Pancreas (tissue), 10 donors: ENCODE results near the gene ABRAXAS1. TPM values are rescaled to one million over a fixed set of nuclear protein-coding genes. Genes with fewer than 3 reads are reported as not detected.
A peak's percentile ranks its signal among the peaks of the same experiment; 100 is the strongest.
"Not testable (repeated sequence)": the region's sequence is repeated elsewhere in the genome, so short reads cannot be mapped to it uniquely, and the experiment has no call there.

Experiments used
- ATAC-seq, 4 donors: fragments of 200-7000 bp; cut with Tn5 transposase; one replicate each; pipeline versions ENCODE4 v1.8.0 to v1.9.1; 2020; ENCODE audit warnings: mild to moderate bottlenecking in 4 of 4, moderate library complexity in 4 of 4
- DNase-seq, 6 donors: peaks; one replicate each; pipeline ENCODE4 v3.0.0-alpha.2; 2020
- FAIRE-seq: peaks from 2 replicates; lab custom pipeline; 2012; peaks lifted over from hg19 to GRCh38; lab: Jason Lieb, UNC
- H3K27ac ChIP-seq, 4 donors: fragments of 200-600 bp; sonication (generic); 1 replicate in 3 of 4; 2 replicates in 1 of 4; pipeline versions ENCODE4 v1.5.0 to v1.8.0; 2020
- H3K27me3 ChIP-seq, 4 donors: fragments of 200-600 bp; one replicate each; pipeline ENCODE4 v1.8.0; 2021
- H3K36me3 ChIP-seq, 3 donors: fragments of 200-600 bp; sonication (generic) in 1 of 3; one replicate each; pipeline versions ENCODE4 v1.5.0 to v1.8.0; 2020 to 2021
- H3K4me1 ChIP-seq, 3 donors: fragments of 200-600 bp; one replicate each; pipeline ENCODE4 v1.8.0; 2021
- H3K4me3 ChIP-seq, 4 donors: fragments of 200-600 bp; sonication (generic) in 2 of 4; one replicate each; pipeline versions ENCODE4 v1.5.0 to v1.8.0; 2020 to 2021
- H3K9me3 ChIP-seq, 4 donors: fragments of 200-600 bp; one replicate each; pipeline ENCODE4 v1.8.0; 2021
- CTCF ChIP-seq, 4 donors: fragments of 200-600 bp; sonication (generic) in 3 of 4; IDR thresholded peaks; one replicate each; pipeline versions ENCODE4 v1.5.0 to v1.8.0; 2021; ENCODE audit warnings: antibody characterized with exemption in 4 of 4
- WGBS, 2 donors: extraction: QIAGEN DNeasy Blood & Tissue Kit; methylation state at CpG; one replicate each; pipeline ENCODE4 v1.1.7; 2013; 5-methylcytosine and 5-hydroxymethylcytosine counted together
- intact Hi-C, 3 donors: fragments of 100-400 bp; cut with DNase I; formaldehyde crosslinking; loops; one replicate each; pipeline versions ENCODE4 v1.11.1 to v1.14.2; 2022
- polyA plus RNA-seq, 2 donors: library from polyadenylated mRNA; stranded (reverse); fragments of 200-250 nt; gene quantifications; one replicate each; pipeline ENCODE4 v1.2.3, GENCODE V29; 2013
- total RNA-seq, 6 donors: library from RNA; stranded (reverse); fragmentation: NEBNext Ultra II Directional in 4 of 6; extraction: Animal tissue kit (Norgen Biotek cat#: 25700) in 4 of 6; gene quantifications; one replicate each; pipeline versions ENCODE4 v1.2.1 to v1.2.4, GENCODE V29; 2021 to 2023
- donor health status: healthy with polysubstance abuse.
- donor health status: DM: no; HTN: no; CAD: no; lungs with moderate emphysema.
- donor health status: DM: no; HTN: no; CAD: no.
- donor health status: control.
- donor health status: control.
- donor health status: Bipolar disorder and iron deficiency.
- donor health status: DM: yes; HTN: yes; CAD: no.
- donor health status: DM: no; HTN: no; CAD: no.
- donor health status: DM: no; HTN: no; CAD: no.
- donor health status: DM: yes; HTN: yes; CAD: no.

The ABRAXAS1 gene
- total and polyA plus RNA-seq, 8 donors = 2.3 to 8.2 (median 6.3) TPM

GRCh38 chr4:83510442-83510841 is 25.5 kb upstream of the ABRAXAS1 start:
- H3K4me1 ChIP-seq = no peaks in the 10 kb centered on the region
- no peaks in the 10 kb centered on the region for H3K27me3 ChIP-seq
- intact Hi-C loops = no loop called here
- no peaks in the 10 kb centered on the region for H3K9me3 ChIP-seq
- FAIRE-seq (no peak), DNase-seq (no peak), ATAC-seq (no peak)
- H3K27ac ChIP-seq = no peak overlapping the region
- WGBS, 2 donors = 63 to 87% methylated on average over 4 of the region's 4 CpGs
- no peaks in the 10 kb centered on the region for H3K36me3 ChIP-seq
- no peak overlapping the region for H3K4me3 ChIP-seq
- no peak for TF ChIP-seq CTCF (IDR thresholded peaks at IDR 0.05)

GRCh38 chr4:83509156-83509585 is 24.3 kb upstream of the ABRAXAS1 start:
- FAIRE-seq, H3K27me3 ChIP-seq, H3K4me3 ChIP-seq, H3K36me3 ChIP-seq, H3K9me3 ChIP-seq, H3K4me1 ChIP-seq, H3K27ac ChIP-seq: not testable (repeated sequence)
- DNase-seq (peak in 5 of 6 donors; percentile 40 to 70 (median 64)), ATAC-seq (peak; percentile 50 to 86 (median 76))
- WGBS, 2 donors = 37 to 59% methylated on average over 3 of the region's 3 CpGs
- intact Hi-C loops = loop anchor here (5.0 to 10.0 kb wide), 2 partner anchors 126 to 133 kb away; no protein-coding TSS in a partner anchor
- peak; percentile 79 to 89 (median 80) for TF ChIP-seq CTCF (IDR thresholded peaks at IDR 0.05)

- ATAC-seq = no peak
- no peaks in the 10 kb centered on the region for H3K4me1 ChIP-seq
- H3K4me3 ChIP-seq = no peak overlapping the region
- no peak for FAIRE-seq
- H3K27ac ChIP-seq = no peak overlapping the region
- no peak for DNase-seq
- H3K27me3 ChIP-seq = no peaks in the 10 kb centered on the region
- no peak for TF ChIP-seq CTCF (IDR thresholded peaks at IDR 0.05)
- 86 to 93% methylated on average over 10 of the region's 10 CpGs for WGBS, 2 donors
- H3K36me3 ChIP-seq = no peaks in the 10 kb centered on the region
- no peaks in the 10 kb centered on the region for H3K9me3 ChIP-seq
- intact Hi-C loops = loop anchor here (5.0 to 10.0 kb wide), 2 partner anchors 130 to 137 kb away; no protein-coding TSS in a partner anchor
Measured at GRCh38 chr4:83504996-83505395, 20.1 kb upstream of the ABRAXAS1 start.

- DNase-seq = no peak
- Histone ChIP-seq H3K4me3 (no peak overlapping the region), H3K36me3 (no peaks in the 10 kb centered on the region), H3K27ac (no peak overlapping the region), H3K9me3 (no peaks in the 10 kb centered on the region), H3K4me1 (no peaks in the 10 kb centered on the region), H3K27me3 (no peaks in the 10 kb centered on the region)
- no peak for TF ChIP-seq CTCF (IDR thresholded peaks at IDR 0.05)
- intact Hi-C loops = loop anchor here in 1 of 3 donors (10.0 kb wide), 1 partner anchor 130 kb away; no protein-coding TSS in a partner anchor
- no peak for FAIRE-seq
- 39 to 45% methylated on average over 4 of the region's 4 CpGs for WGBS, 2 donors
- no peak for ATAC-seq
Measured at GRCh38 chr4:83504503-83504902, 19.6 kb upstream of the ABRAXAS1 start.

- Histone ChIP-seq H3K4me1 (no peaks in the 10 kb centered on the region), H3K36me3 (no peaks in the 10 kb centered on the region), H3K9me3 (no peaks in the 10 kb centered on the region), H3K27ac (no peak overlapping the region), H3K27me3 (no peaks in the 10 kb centered on the region), H3K4me3 (no peak overlapping the region)
- DNase-seq (no peak), FAIRE-seq (no peak), ATAC-seq (no peak)
- TF ChIP-seq CTCF (IDR thresholded peaks at IDR 0.05) = no peak
- intact Hi-C loops = loop anchor here in 1 of 3 donors (10.0 kb wide), 1 partner anchor 131 kb away; no protein-coding TSS in a partner anchor
Measured at GRCh38 chr4:83503974-83504373, 19.1 kb upstream of the ABRAXAS1 start.

GRCh38 chr4:83501671-83502070 is 16.8 kb upstream of the ABRAXAS1 start:
- DNase-seq, H3K4me1 ChIP-seq, H3K27me3 ChIP-seq, FAIRE-seq, ATAC-seq, H3K9me3 ChIP-seq, H3K27ac ChIP-seq, H3K4me3 ChIP-seq, H3K36me3 ChIP-seq: not testable (repeated sequence)
- WGBS, 2 donors = 78 to 92% methylated on average over 3 of the region's 3 CpGs
- intact Hi-C loops = loop anchor here in 1 of 3 donors (10.0 kb wide), 1 partner anchor 133 kb away; no protein-coding TSS in a partner anchor
